Neural crest cell (in vitro differentiated cells): ENCODE measurements around the gene UBE2E3. TPM values are rescaled to one million over a fixed set of nuclear protein-coding genes. Genes with fewer than 3 reads are reported as not detected.

ENCODE experiments used
- DNase-seq: peaks from one replicate; pipeline ENCODE4 v3.0.0; 2021; ENCODE audit warnings: low read depth, mixed read lengths, low spot score
- H3K27ac Mint-ChIP-seq: one replicate; pipeline ENCODE4 v1.8.0; 2021; ENCODE audit warnings: mild to moderate bottlenecking, mixed read lengths; ENCODE audit not compliant: unreplicated experiment
- H3K27me3 Mint-ChIP-seq: 2 replicates; pipeline ENCODE4 v1.8.0; 2021; ENCODE audit warnings: low read depth, mild to moderate bottlenecking, mixed read lengths
- H3K36me3 Mint-ChIP-seq: 2 replicates; pipeline ENCODE4 v1.8.0; 2021; ENCODE audit warnings: low read depth, mild to moderate bottlenecking, mixed read lengths
- H3K4me1 Mint-ChIP-seq: 2 replicates; pipeline ENCODE4 v1.8.0; 2021; ENCODE audit warnings: mixed read lengths
- H3K4me3 Mint-ChIP-seq: one replicate; pipeline ENCODE4 v1.8.0; 2021; ENCODE audit warnings: mild to moderate bottlenecking, mixed read lengths
- H3K9me3 Mint-ChIP-seq: 2 replicates; pipeline ENCODE4 v1.8.0; 2021; ENCODE audit warnings: mixed read lengths
- CTCF ChIP-seq: fragments of 200-600 bp; sonication (generic); conservative IDR thresholded peaks from 2 replicates; pipeline ENCODE4 v1.5.0; 2021; ENCODE audit warnings: antibody characterized with exemption, mild to moderate bottlenecking
- total RNA-seq: library from RNA; stranded (reverse); gene quantifications from 2 replicates; pipeline ENCODE4 v1.2.1, GENCODE V29; 2021

Gene UBE2E3
- total RNA-seq, 1 donor from 2014 or later = 228 TPM

DNA sequence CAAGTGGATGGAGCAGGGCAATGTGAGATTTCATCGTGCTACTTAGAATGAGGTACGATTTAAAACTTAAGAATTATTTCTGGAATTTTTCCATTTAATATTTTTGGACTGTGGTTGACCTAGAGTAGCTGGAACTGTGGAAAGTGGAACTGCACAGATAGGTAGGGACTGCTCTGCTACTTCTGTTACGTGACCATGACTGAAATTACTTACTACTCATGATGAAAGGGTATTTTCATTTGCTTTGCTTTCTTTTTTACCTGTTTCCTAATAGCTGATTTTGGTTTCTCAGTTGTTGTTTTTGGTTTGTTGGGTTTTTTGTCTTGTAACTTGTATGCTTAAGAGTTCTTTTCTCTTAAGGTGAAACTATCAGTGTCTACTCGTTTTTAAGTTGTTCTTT, 11.4 kb downstream of the UBE2E3 start:
- peaks cover 30% of the 10 kb centered on the region for H3K4me1 Mint-ChIP-seq
- DNase-seq = no peak
- no peak overlapping the region for H3K27ac Mint-ChIP-seq
- H3K4me3 Mint-ChIP-seq = no peak overlapping the region
- TF ChIP-seq CTCF = no peak
- no peaks in the 10 kb centered on the region for H3K27me3 Mint-ChIP-seq
- H3K36me3 Mint-ChIP-seq = peaks cover 14% of the 10 kb centered on the region
- H3K9me3 Mint-ChIP-seq = no peaks in the 10 kb centered on the region

GRCh38 chr2:180992994-180993393, 12.6 kb downstream of the UBE2E3 start:
- no peak for DNase-seq
- Mint-ChIP-seq H3K27ac (no peak overlapping the region), H3K4me3 (no peak overlapping the region), H3K9me3 (no peaks in the 10 kb centered on the region), H3K36me3 (peaks cover 14% of the 10 kb centered on the region), H3K27me3 (no peaks in the 10 kb centered on the region), H3K4me1 (peaks cover 29% of the 10 kb centered on the region)
- no peak for TF ChIP-seq CTCF

DNA sequence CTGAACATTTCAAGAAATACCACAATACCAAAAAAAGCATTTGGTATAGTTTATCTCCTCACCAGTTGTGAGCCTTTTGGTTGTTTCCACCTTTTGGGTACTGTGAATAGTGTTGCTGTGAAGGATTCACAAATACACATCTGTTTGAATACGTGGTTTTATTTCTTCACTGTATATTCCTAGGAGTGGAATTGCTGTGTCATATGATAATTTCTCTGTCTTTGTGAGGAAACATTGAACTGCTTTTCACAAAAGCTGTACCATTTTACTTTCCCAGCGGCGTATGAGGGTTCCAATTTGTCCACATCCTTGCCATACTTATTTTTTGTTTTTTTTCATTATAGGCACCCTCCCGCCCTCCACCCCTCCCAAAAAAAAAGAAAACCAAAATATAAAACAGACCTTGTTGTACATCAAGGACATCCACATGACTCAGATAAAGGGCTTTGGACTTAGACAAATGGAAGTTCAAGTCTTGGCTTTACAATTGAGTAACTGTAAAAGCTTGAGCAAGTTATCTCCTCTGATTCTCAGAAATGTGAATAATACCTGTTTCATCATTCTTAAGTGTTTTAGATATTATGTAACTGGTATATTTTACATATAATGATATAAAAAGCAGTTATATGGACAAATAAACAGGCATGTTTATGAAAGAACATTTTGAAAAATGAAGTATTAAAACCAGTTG, 19.0 kb downstream of the UBE2E3 start:
- Mint-ChIP-seq H3K4me1 (peaks cover 48% of the 10 kb centered on the region), H3K36me3 (peaks cover 4% of the 10 kb centered on the region), H3K9me3 (no peaks in the 10 kb centered on the region), H3K27ac (no peak overlapping the region), H3K4me3 (no peak overlapping the region), H3K27me3 (no peaks in the 10 kb centered on the region)
- no peak for DNase-seq
- no peak for TF ChIP-seq CTCF

DNA sequence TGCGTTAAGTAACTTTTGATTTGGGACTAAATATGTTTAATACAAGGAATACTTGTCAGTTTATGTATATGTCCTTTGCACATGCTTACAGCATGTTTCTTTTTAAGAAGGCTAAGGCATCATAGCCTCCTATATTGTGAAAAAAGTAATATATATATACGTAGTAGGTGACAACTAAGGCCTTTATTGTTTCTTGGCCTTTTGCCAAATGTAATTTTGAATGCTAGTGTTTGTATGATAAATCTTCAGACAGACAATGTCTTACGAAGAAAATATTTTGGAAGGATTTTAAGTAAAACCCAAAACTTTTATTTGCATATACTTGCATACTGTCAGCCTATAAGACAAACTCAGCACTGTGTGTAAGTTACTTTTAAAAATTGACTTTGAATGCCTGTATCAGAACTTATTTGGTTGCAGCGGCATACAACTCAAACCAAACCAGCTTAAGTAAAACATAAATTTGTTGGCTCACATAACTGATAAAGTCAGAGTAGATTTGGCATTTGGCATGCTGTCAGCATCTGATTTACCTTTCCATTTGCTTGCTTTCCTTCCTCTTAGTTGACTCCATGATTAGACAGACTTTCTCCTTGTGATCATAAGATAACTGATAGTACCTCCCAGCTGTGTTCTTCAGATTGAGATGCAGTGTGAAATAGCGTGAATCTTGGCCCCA, 24.4 kb downstream of the UBE2E3 start:
- Mint-ChIP-seq H3K36me3 (no peaks in the 10 kb centered on the region), H3K4me3 (no peak overlapping the region), H3K27ac (no peak overlapping the region), H3K9me3 (no peaks in the 10 kb centered on the region), H3K27me3 (no peaks in the 10 kb centered on the region), H3K4me1 (peaks cover 45% of the 10 kb centered on the region)
- no peak for DNase-seq
- TF ChIP-seq CTCF = no peak

DNA sequence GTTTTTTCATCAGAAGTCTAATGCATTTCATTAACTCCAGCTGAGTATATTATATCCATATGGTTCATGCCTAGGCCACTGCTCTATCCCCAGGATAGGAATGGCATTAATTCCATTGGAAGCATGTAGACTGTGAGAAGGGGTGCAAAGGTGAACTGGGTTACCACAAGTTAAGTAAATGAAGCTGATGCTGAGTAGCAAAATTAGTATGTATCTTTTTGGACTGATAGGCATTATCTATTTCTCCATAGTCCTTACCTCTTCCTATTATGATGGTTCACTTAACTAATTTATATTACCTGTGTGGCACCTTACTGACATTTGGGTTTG, 24.9 kb downstream of the UBE2E3 start:
- no peak overlapping the region for H3K4me3 Mint-ChIP-seq
- no peaks in the 10 kb centered on the region for H3K27me3 Mint-ChIP-seq
- no peaks in the 10 kb centered on the region for H3K36me3 Mint-ChIP-seq
- H3K9me3 Mint-ChIP-seq = no peaks in the 10 kb centered on the region
- H3K27ac Mint-ChIP-seq = no peak overlapping the region
- TF ChIP-seq CTCF = no peak
- DNase-seq = no peak
- H3K4me1 Mint-ChIP-seq = peaks cover 47% of the 10 kb centered on the region
